Upper lobe of left lung (tissue), 4 donors: ENCODE results near the gene PARK7.

Experiments
- EP300 ChIP-seq, 4 donors: sonication (generic); formaldehyde crosslinking; IDR thresholded peaks; one replicate each; pipeline ENCODE4 v1.5.1; 2017; ENCODE audit warnings: antibody characterized with exemption in 4 of 4, control low read depth in 2 of 4
- POLR2A ChIP-seq, 4 donors: fragments of 450-650 bp; IDR thresholded peaks; one replicate each; pipeline ENCODE4 v1.5.1; 2016 to 2017; ENCODE audit warnings: antibody characterized with exemption in 4 of 4, mild to moderate bottlenecking in 2 of 4
- POLR2AphosphoS5 ChIP-seq, 2 donors: sonication (generic); formaldehyde crosslinking; IDR thresholded peaks; one replicate each; pipeline ENCODE4 v1.5.1; 2017; ENCODE audit warnings: antibody characterized with exemption in 2 of 2
- TF ChIP-seq, protein P1 (sequence below), 6 experiments: fragments of 450-650 bp in 4 of 6; fragments of 200-600 bp in 2 of 6; sonication (generic) in 2 of 6; IDR thresholded peaks; one replicate each; pipeline ENCODE4 v1.5.1; 2016 to 2019; ENCODE audit warnings: antibody characterized with exemption in 6 of 6

DNA sequence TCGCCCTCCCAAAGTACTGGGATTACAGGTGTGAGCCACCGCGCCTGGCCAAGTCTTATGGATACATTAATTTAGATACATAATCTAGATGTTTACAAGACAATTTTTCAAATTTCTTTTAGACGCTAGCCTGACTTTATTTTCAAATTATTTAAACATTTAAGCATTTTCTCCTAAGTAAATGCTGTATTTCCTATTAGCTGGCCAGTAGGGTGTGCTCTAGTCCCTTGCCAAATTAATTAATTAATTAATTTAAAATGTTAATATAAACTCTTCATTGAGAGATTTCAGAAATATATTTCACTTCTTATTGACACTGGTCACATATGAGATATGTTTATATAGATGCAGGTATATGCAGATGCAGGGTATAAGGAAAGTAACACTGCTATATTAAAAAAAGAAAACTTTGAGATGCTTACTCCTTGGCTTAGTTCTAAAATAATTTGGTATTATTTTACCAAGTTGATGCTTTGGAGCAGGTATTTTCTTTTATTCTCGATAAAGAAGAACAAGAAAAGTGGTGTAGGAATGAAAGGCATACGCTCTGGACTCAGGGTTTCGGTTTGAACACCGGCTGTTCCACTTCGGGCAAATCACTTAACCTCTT lies 69.8 kb downstream of the PARK7 start:
- TF ChIP-seq, protein P1, sequence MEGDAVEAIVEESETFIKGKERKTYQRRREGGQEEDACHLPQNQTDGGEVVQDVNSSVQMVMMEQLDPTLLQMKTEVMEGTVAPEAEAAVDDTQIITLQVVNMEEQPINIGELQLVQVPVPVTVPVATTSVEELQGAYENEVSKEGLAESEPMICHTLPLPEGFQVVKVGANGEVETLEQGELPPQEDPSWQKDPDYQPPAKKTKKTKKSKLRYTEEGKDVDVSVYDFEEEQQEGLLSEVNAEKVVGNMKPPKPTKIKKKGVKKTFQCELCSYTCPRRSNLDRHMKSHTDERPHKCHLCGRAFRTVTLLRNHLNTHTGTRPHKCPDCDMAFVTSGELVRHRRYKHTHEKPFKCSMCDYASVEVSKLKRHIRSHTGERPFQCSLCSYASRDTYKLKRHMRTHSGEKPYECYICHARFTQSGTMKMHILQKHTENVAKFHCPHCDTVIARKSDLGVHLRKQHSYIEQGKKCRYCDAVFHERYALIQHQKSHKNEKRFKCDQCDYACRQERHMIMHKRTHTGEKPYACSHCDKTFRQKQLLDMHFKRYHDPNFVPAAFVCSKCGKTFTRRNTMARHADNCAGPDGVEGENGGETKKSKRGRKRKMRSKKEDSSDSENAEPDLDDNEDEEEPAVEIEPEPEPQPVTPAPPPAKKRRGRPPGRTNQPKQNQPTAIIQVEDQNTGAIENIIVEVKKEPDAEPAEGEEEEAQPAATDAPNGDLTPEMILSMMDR (IDR thresholded peaks at IDR 0.05), result peak; percentile 20 to 69 (median 61)
- TF ChIP-seq POLR2A (IDR thresholded peaks at IDR 0.05) (no peak), POLR2AphosphoS5 (IDR thresholded peaks at IDR 0.05) (no peak), EP300 (IDR thresholded peaks at IDR 0.05) (no peak)
